H1 (cell line): ENCODE data around the gene RBFOX1. TPM values are rescaled to one million over a fixed set of nuclear protein-coding genes. Genes with fewer than 3 reads are reported as not detected.

Source experiments
- CBX8 ChIP-seq: fragments of 300-800, 300-1000 bp; sonication (generic); IDR thresholded peaks from 2 replicates; pipeline ENCODE4 v1.7.1; 2016; ENCODE audit warnings: low read depth, low read length, borderline replicate concordance
- CHD7 ChIP-seq: fragments of 300-600 bp; sonication (generic); IDR thresholded peaks from 2 replicates; pipeline ENCODE4 v1.7.1; 2012; ENCODE audit warnings: low read length, moderate library complexity, mild to moderate bottlenecking, inconsistent platforms; ENCODE audit not compliant: insufficient replicate concordance
- FOSL1 ChIP-seq: IDR thresholded peaks from 2 replicates; pipeline ENCODE4 v1.6.1; 2011; ENCODE audit warnings: mild to moderate bottlenecking, low read depth, low read length, moderate library complexity; ENCODE audit not compliant: insufficient read depth
- polyA plus RNA-seq, 7 experiments: library from polyadenylated mRNA; depleted of rRNA in 3 of 7; stranded (reverse) in 5 of 7; unstranded in 2 of 7; fragments of >200 nt in 5 of 7; fragments of 200-250 nt in 2 of 7; gene quantifications; 1 replicate in 5 of 7; 2 replicates in 1 of 7; 4 replicates in 1 of 7; pipeline versions ENCODE4 v1.2.1 to v1.2.3, GENCODE V29; 2011 to 2013; ENCODE audit warnings: missing spikeins in 2 of 7, mixed read lengths in 2 of 7
- total RNA-seq: library from RNA; stranded (reverse); fragmentation: NEBNext Ultra II Directional; extraction: Animal tissue kit (Norgen Biotek cat#: 25700); gene quantifications from 2 replicates; pipeline ENCODE4 v1.2.1, GENCODE V29; 2021

RBFOX1 gene
- total and polyA plus RNA-seq, 2 of the 8 experiments (the other 6 are each of a cell fraction or from before 2014, with no cell fraction given), result 1.7 to 2.8 TPM

DNA sequence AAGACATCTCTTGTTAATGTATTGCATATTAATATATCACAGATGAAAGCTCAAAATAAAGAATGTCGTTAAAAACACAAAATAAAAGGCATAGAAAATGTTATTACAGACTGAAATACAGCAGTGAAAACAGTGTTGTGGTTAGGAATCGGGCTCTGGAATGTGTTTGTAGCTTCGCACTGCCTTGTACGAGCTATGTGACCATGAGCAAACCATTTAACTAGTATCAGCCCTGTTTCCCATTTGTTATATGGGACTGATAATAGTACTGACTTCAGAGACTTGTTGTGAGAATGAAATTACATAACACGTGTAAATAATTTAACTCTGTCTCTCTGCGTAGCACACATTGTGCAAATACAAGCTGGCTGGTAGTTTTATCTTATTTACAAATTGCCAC is 648 bp upstream of the RBFOX1 start (continued):
- TF ChIP-seq CHD7 (no peak), CBX8 (no peak), FOSL1 (no peak)
